GM12875 (cell line): ENCODE measurements around the gene AREG.

Source experiments
- H3K4me3 ChIP-seq: one replicate; pipeline ENCODE4 v1.5.1; 2011; ENCODE audit warnings: low read depth, low read length, control low read depth
- CTCF ChIP-seq: IDR thresholded peaks from 2 replicates; pipeline ENCODE4 v1.5.1; 2011; ENCODE audit warnings: low read depth, mild to moderate bottlenecking, control low read depth, inconsistent platforms, low read length, moderate library complexity, borderline replicate concordance; ENCODE audit not compliant: insufficient read depth

AREG gene

GRCh38 chr4:74474345-74475090 is 29.6 kb downstream of the AREG start:
- no peak overlapping the region for H3K4me3 ChIP-seq
- no peak for TF ChIP-seq CTCF

- H3K4me3 ChIP-seq: no peak overlapping the region
- no peak for TF ChIP-seq CTCF
Observed at GRCh38 chr4:74475091-74475800, 30.3 kb downstream of the AREG start.

GRCh38 chr4:74475946-74476345 is 31.0 kb downstream of the AREG start:
- TF ChIP-seq CTCF: no peak
- no peak overlapping the region for H3K4me3 ChIP-seq

GRCh38 chr4:74479009-74479408 is 34.1 kb downstream of the AREG start:
- TF ChIP-seq CTCF: no peak
- no peak overlapping the region for H3K4me3 ChIP-seq

- TF ChIP-seq CTCF: no peak
- no peak overlapping the region for H3K4me3 ChIP-seq
Observed at GRCh38 chr4:74480267-74480666, 35.3 kb downstream of the AREG start.

GRCh38 chr4:74481891-74482609 is 37.1 kb downstream of the AREG start:
- TF ChIP-seq CTCF: no peak
- H3K4me3 ChIP-seq: no peak overlapping the region
